Measurements from ENCODE around the gene GYPB.
"Not testable (repeated sequence)": the region's sequence is repeated elsewhere in the genome, so short reads cannot be mapped to it uniquely, and the experiment has no call there.

- TF ChIP-seq CTCF, POLR2A (IDR thresholded peaks at IDR 0.05): not testable (repeated sequence)
These were observed 12.7 kb upstream of the GYPB start for GRCh38 chr4:144031875-144032274.
